GM12864 (cell line): ENCODE data around the gene PTCH1.

Experiments
- DNase-seq: peaks from one replicate; pipeline ENCODE4 v3.0.0-alpha.2; 2011; ENCODE audit warnings: low read depth
- H3K4me3 ChIP-seq: 2 replicates; pipeline ENCODE4 v1.5.1; 2011; ENCODE audit warnings: mild to moderate bottlenecking, low read depth, low read length, control low read depth
- TF ChIP-seq, protein P1 (sequence below): IDR thresholded peaks from 2 replicates; pipeline ENCODE4 v1.5.1; 2011; ENCODE audit warnings: low read depth, mild to moderate bottlenecking, moderate library complexity, low read length, control low read depth, inconsistent platforms; ENCODE audit errors: missing control alignments

The PTCH1 gene

DNA sequence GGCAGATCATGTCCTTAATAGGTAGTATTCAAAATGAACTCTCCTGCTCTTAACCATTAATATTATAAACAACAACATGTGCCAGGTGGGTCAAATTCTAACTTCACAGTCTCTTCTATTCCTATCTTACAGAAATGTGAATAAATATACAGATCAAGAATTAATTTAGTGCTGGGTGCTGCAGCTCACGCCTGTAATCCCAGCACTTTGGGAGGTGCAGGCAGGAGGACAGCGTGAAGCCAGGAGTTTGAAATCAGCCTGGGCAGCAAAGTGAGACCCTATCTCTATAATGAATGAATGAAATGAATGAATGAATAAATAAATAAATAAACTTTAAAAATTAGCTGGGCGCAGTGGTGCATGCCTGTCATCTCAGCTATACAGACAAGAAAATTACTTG lies 34.1 kb downstream of the PTCH1 start:
- TF ChIP-seq, protein P1, sequence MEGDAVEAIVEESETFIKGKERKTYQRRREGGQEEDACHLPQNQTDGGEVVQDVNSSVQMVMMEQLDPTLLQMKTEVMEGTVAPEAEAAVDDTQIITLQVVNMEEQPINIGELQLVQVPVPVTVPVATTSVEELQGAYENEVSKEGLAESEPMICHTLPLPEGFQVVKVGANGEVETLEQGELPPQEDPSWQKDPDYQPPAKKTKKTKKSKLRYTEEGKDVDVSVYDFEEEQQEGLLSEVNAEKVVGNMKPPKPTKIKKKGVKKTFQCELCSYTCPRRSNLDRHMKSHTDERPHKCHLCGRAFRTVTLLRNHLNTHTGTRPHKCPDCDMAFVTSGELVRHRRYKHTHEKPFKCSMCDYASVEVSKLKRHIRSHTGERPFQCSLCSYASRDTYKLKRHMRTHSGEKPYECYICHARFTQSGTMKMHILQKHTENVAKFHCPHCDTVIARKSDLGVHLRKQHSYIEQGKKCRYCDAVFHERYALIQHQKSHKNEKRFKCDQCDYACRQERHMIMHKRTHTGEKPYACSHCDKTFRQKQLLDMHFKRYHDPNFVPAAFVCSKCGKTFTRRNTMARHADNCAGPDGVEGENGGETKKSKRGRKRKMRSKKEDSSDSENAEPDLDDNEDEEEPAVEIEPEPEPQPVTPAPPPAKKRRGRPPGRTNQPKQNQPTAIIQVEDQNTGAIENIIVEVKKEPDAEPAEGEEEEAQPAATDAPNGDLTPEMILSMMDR = no peak
- H3K4me3 ChIP-seq = no peak overlapping the region
- no peak for DNase-seq

DNA sequence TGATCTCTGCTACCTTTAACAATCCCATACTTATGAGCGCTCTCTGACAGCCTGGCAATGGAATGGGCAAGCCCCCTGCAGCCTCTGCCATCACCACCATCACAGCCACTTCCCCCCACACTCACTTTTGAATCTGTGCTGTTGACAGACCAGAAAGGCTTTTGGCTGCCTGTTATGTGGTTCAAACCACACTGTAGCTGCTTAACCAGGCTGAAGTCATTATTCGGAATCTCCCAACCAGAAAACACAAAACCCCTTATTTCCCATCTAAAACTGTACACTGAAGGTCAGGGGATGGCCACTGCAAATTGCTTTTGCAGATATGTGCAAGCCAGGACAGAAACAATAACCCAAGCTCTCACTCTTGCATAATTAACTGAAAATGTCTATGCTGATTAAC lies 35.8 kb downstream of the PTCH1 start:
- TF ChIP-seq, protein P1 = no peak
- DNase-seq = no peak
- no peak overlapping the region for H3K4me3 ChIP-seq

DNA sequence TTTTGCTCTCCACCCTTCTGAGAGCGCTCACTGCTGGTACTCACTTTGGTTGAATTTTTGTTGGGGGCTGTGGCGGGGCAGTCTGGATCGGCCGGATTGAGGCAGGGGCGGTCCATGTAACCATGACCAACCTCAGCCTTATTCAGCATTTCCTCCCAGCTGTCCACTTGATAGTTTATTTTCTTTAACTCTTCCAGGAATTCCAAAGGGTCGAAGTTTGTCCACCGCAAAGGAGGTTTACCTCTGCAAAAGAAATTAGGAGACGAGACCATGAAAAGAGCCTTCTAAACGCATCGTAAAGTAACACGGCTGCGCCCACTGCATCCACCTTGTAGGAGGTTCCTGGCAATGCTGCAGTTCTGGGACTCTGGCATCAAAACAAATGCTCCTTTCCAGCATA lies 36.4 kb downstream of the PTCH1 start:
- no peak for DNase-seq
- TF ChIP-seq, protein P1 = no peak
- H3K4me3 ChIP-seq = no peak overlapping the region

DNA sequence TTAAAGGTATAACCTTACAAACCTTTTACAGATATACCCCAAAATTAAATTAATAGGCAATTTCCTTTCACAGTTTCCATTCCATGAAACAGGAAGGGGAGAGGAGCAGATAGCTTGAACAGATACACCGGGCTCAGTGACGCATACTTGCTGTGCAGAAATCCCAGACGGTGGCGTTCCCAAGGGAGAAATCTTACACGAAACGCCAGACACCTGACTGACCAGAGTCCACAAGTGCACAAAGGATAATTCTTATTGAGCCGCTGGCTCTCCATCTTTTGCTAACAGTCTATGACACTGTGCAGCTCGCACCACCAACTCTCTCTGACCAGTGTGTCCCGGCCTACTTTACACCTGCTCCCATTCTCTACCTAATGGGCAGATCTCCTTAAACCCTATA lies 37.4 kb downstream of the PTCH1 start:
- TF ChIP-seq, protein P1 = no peak
- no peak for DNase-seq
- H3K4me3 ChIP-seq = no peak overlapping the region

DNA sequence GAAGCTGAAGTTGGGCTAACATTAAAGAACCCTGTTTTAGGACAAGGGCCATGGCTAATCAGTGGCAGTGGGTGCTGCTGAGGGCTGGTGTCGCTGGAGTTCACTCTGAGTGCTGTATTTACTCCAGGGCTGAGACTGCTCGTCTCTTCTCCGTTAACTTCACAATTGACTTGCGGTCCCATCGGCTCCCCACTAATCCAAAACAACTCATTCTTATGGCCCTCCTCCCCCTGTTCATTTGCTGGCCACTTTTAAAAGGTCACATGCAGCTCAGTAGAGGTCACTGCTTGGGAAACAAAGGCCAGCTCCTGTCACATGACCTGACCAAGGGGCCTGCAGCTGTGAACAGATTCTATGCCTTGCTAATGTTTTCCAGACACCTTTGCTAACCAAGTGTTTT lies 38.4 kb downstream of the PTCH1 start:
- H3K4me3 ChIP-seq = no peak overlapping the region
- TF ChIP-seq, protein P1 = no peak
- DNase-seq = no peak

DNA sequence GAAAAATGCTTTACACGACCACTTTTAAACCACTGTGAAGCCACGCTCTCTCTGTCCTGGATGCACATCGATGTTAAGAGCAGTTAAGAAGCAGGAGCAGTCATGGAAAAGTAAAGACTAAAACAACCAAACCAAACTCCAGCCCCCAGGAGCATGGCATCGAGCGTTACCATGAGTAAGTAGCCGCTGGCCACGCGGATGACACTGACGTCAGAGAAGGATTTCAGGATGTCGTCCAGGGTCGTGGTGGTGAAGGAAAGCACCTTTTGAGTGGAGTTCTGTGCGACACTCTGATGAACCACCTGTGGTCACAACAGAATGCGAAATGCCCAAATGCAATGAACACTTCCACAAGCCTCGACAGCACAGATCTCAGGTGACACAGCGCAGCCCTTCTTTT lies 38.9 kb downstream of the PTCH1 start:
- no peak for DNase-seq
- TF ChIP-seq, protein P1 = no peak
- no peak overlapping the region for H3K4me3 ChIP-seq

DNA sequence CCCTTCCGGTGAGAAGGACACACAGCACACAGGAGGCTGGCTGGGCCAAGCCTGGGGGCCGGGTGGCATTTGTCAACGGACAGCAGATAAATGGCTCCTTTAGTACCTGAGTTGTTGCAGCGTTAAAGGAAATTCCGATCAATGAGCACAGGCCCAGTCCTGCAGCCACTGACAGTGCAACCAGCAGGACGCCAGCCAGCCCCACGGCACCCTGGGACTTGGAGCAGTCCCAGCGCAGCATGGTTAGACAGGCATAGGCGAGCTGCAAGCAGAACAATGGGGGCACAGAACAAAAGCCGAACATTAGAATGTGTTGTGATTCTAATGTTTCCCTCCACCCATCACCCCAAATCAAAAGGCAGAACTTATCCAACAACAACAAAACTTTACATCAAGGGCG lies 39.3 kb downstream of the PTCH1 start:
- H3K4me3 ChIP-seq = no peak overlapping the region
- DNase-seq = no peak
- TF ChIP-seq, protein P1 = no peak
